Effector CD4-positive, alpha-beta T cell (primary cell): ENCODE measurements around the gene SEMA3A.

Source experiments
- DNase-seq: peaks from one replicate; pipeline ENCODE4 v3.0.0-alpha.2; 2020

The SEMA3A gene

GRCh38 chr7:83918142-83918541, 276.4 kb downstream of the SEMA3A start:
- no peak for DNase-seq

- DNase-seq = no peak
Measured at GRCh38 chr7:83913174-83913573, 281.4 kb downstream of the SEMA3A start.

- DNase-seq = no peak
Measured at GRCh38 chr7:83908526-83908925, 286.1 kb downstream of the SEMA3A start.
